Gastrocnemius medialis (tissue), 4 donors: ENCODE results near the gene CAMSAP2. TPM values are rescaled to one million over a fixed set of nuclear protein-coding genes. Genes with fewer than 3 reads are reported as not detected.

Experiments
- ATAC-seq, 2 donors: fragments of 150-250 bp; one replicate each; pipeline ENCODE4 v1.9.1; 2016
- DNase-seq, 2 donors: peaks; one replicate each; pipeline ENCODE4 v3.0.0-alpha.2; 2019
- H3K27ac ChIP-seq, 4 donors: fragments of 200-600 bp; sonication (generic); 1 replicate in 1 of 4; 2 replicates in 3 of 4; pipeline ENCODE4 v1.5.1; 2016 to 2018; ENCODE audit warnings: mild to moderate bottlenecking in 2 of 4, moderate library complexity in 1 of 4
- H3K27me3 ChIP-seq, 3 donors: fragments of 200-600 bp; sonication (generic) in 2 of 3; 1 replicate in 1 of 3; 2 replicates in 2 of 3; pipeline versions ENCODE4 v1.5.1 to v1.6.0; 2016 to 2019; ENCODE audit warnings: mild to moderate bottlenecking in 1 of 3, moderate library complexity in 1 of 3
- H3K36me3 ChIP-seq, 2 donors: fragments of 200-600 bp; sonication (generic) in 1 of 2; one replicate each; pipeline ENCODE4 v1.5.1; 2017 to 2018
- H3K4me1 ChIP-seq, 2 donors: fragments of 200-600 bp; sonication (generic) in 1 of 2; one replicate each; pipeline ENCODE4 v1.5.1; 2016 to 2017; ENCODE audit warnings: mild to moderate bottlenecking in 2 of 2
- H3K4me3 ChIP-seq, 4 donors: fragments of 200-600 bp; sonication (generic) in 3 of 4; 1 replicate in 1 of 4; 2 replicates in 3 of 4; pipeline ENCODE4 v1.5.1; 2016 to 2019; ENCODE audit warnings: mild to moderate bottlenecking in 2 of 4
- H3K9me3 ChIP-seq, 3 donors: fragments of 200-600 bp; sonication (generic) in 2 of 3; 1 replicate in 1 of 3; 2 replicates in 2 of 3; pipeline ENCODE4 v1.5.1; 2016 to 2019
- CTCF ChIP-seq, 5 experiments: fragments of 450-650 bp in 3 of 5; fragments of 200-600 bp in 2 of 5; sonication (generic) in 2 of 5; IDR thresholded peaks in 4 of 5; conservative IDR thresholded peaks in 1 of 5; 1 replicate in 4 of 5; 2 replicates in 1 of 5; pipeline ENCODE4 v1.5.1; 2016 to 2019; ENCODE audit warnings: antibody characterized with exemption in 5 of 5, mild to moderate bottlenecking in 3 of 5, moderate library complexity in 3 of 5
- POLR2A ChIP-seq, 2 donors: fragments of 450-650 bp; IDR thresholded peaks; one replicate each; pipeline ENCODE4 v1.6.1; 2017; ENCODE audit warnings: antibody characterized with exemption in 2 of 2, mild to moderate bottlenecking in 2 of 2, moderate library complexity in 2 of 2
- in situ Hi-C, 4 donors: fragments of 200-750 bp; cut with MboI; loops; one replicate each; pipeline versions ENCODE4 v1.15.0 to v1.8.0; 2017; ENCODE audit warnings: low sequenced_read_pairs in 4 of 4
- intact Hi-C: fragments of 100-400 bp; cut with DNase I; formaldehyde crosslinking; loops from one replicate; pipeline ENCODE4 v1.15.1; 2023; ENCODE audit warnings: low total_unique reads
- total RNA-seq, 4 donors: library from RNA; depleted of rRNA; stranded (reverse); fragments of >200 nt; gene quantifications; one replicate each; pipeline versions ENCODE4 v1.1.0 to v1.2.3, GENCODE V29; 2016

Gene CAMSAP2
- total RNA-seq, 4 donors from 2014 or later = 39.3 to 63.9 (median 54.2) TPM

DNA sequence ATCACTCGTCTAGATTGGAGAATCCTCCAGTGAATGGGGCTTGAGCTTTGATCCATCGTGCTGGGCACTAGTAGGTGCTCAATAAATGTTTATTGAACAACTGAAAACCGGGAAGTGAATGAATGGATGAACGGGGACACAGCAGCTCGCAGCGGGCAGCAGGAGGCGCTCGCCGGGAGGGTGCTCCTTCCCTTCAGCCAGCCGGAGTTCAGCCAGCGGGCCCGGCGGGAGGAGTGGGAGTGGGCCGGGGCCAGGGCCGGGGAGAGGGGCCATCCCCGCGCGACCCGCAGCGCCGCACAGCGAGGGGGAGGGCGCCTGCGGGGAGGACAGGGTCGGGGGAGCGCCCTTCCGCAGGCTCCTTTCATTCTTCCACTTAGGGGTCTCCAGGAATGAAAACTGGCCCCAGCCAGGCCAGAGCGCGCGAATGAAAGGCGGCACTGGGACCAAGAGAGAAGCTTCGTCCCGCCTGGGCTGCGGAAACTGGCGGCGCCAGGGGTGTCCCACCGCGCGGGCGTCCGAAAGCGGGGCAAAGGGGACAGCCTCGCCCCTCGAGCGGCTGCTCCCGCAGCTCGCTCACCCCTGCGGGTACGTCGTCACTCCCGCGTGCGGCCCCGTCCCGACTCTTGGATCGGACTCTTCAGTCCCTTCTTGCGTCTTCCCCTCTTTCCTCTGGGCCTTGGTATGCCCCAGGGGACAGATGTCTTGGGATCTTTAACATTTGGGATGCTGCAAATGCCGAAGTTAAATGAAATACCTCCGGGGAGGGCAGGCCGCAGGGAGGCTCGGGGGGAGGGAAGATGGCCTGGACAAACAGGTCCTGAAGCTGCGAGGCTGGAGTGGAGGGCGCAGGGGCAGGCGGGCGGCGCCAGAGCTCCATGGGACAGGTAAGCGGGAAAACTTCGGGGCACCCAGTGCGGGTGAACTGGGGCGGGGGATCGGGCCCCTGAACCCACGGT is 152.4 kb downstream of the CAMSAP2 start:
- TF ChIP-seq POLR2A (IDR thresholded peaks at IDR 0.05) = no peak
- peak in 1 of 5 experiments; percentile 17 for TF ChIP-seq CTCF (IDR thresholded peaks at IDR 0.05 in 4 of 5, conservative IDR thresholded peaks at IDR 0.05 in 1 of 5)
- intact Hi-C loops (no loop called here), in situ Hi-C loops (no loop called here)
- Histone ChIP-seq H3K36me3 (no peaks in the 10 kb centered on the region), H3K4me3 (peak overlapping the region; percentile 38 to 67 (median 49)), H3K9me3 (no peaks in the 10 kb centered on the region), H3K27me3 (peaks cover 25 to 37% (median 29%) of the 10 kb centered on the region in 3 donors), H3K4me1 (peaks cover 0 to 10% of the 10 kb centered on the region in 2 donors), H3K27ac (no peak overlapping the region)
- DNase-seq (no peak), ATAC-seq (peak in 1 of 2 donors; percentile 20)

DNA sequence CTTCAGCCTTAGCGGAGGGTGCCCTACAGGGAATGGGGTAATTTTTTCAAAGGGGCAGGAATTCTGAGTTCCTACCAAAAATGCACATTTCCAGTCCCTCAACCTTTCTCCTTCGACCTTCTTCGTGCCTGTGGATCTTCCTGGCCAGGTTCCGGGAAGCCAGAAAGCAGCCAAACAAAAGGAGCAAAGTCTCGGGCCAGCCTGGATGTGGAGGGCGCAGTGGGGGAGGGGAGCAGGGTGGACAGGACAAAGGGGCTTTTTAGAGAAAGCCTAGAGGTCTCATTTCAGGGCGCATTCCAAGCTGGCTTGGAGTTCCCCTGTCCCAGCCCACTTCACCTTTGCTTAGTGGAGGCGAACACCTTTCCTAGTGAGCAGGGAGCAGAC is 153.1 kb downstream of the CAMSAP2 start:
- Histone ChIP-seq H3K4me3 (peak overlapping the region in 2 of 4 donors; percentile 48 to 67), H3K27me3 (peaks cover 25 to 37% (median 29%) of the 10 kb centered on the region in 3 donors), H3K9me3 (no peaks in the 10 kb centered on the region), H3K27ac (no peak overlapping the region), H3K4me1 (peaks cover 0 to 10% of the 10 kb centered on the region in 2 donors), H3K36me3 (no peaks in the 10 kb centered on the region)
- ATAC-seq = no peak
- intact Hi-C loops (no loop called here), in situ Hi-C loops (no loop called here)
- TF ChIP-seq POLR2A (IDR thresholded peaks at IDR 0.05) (no peak), CTCF (IDR thresholded peaks at IDR 0.05 in 4 of 5, conservative IDR thresholded peaks at IDR 0.05 in 1 of 5) (no peak)
- no peak for DNase-seq

DNA sequence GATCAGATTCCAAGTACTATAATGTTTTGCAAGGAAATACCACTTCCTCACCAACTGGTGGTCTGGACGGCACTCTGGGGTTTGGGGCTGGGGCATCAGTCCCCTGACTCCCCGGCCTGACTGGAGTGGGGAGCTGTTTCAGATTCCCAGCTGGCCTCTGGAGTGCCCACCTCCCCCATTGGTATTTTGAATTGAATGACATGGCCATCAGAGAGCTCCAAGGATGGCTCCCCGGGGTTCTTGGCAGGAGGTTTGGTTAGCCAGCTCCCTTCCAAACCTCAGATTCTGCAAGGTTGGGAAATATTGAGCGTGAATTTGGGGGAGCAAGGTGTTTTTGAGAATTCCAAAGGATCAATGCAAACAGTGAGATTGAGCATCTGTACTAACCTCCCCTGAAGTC is 153.9 kb downstream of the CAMSAP2 start:
- TF ChIP-seq CTCF (IDR thresholded peaks at IDR 0.05 in 4 of 5, conservative IDR thresholded peaks at IDR 0.05 in 1 of 5) (no peak), POLR2A (IDR thresholded peaks at IDR 0.05) (no peak)
- Histone ChIP-seq H3K4me3 (no peak overlapping the region), H3K36me3 (no peaks in the 10 kb centered on the region), H3K27me3 (peaks cover 25 to 37% (median 29%) of the 10 kb centered on the region in 3 donors), H3K27ac (no peak overlapping the region), H3K9me3 (no peaks in the 10 kb centered on the region), H3K4me1 (peaks cover 0 to 10% of the 10 kb centered on the region in 2 donors)
- intact Hi-C loops (no loop called here), in situ Hi-C loops (no loop called here)
- ATAC-seq = no peak
- DNase-seq = no peak

DNA sequence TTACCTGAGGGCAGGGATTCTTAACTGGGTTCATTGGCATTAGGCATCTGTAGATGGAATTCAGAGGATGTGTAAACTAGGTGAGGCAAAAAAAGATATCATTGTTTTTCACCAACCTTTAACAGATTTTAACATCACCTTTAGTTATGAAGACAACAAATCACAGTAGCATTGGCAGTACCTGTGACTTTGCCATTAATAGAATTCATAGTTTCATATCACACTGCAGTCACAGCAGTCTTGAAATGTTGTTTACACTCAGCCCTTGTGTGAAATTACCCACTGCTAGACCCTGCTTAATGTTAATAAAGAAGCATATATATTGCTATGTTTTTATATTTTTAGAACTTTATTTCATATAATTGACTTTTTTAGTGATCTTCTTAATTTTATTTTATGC is 154.3 kb downstream of the CAMSAP2 start:
- intact Hi-C loops (no loop called here), in situ Hi-C loops (no loop called here)
- Histone ChIP-seq H3K27ac (no peak overlapping the region), H3K9me3 (no peaks in the 10 kb centered on the region), H3K27me3 (peaks cover 25 to 37% (median 29%) of the 10 kb centered on the region in 3 donors), H3K4me1 (peaks cover 0 to 10% of the 10 kb centered on the region in 2 donors), H3K36me3 (no peaks in the 10 kb centered on the region), H3K4me3 (no peak overlapping the region)
- no peak for TF ChIP-seq POLR2A (IDR thresholded peaks at IDR 0.05)
- TF ChIP-seq CTCF (IDR thresholded peaks at IDR 0.05 in 4 of 5, conservative IDR thresholded peaks at IDR 0.05 in 1 of 5) = no peak
- no peak for DNase-seq
- no peak for ATAC-seq
